NOMO-1 (cell line): ENCODE results near the gene MYH16.
"Not testable (repeated sequence)": the region's sequence is repeated elsewhere in the genome, so short reads cannot be mapped to it uniquely, and the experiment has no call there.

Experiments used
- DNase-seq, 2 experiments: peaks; one replicate each; lab custom pipeline; 2025; ENCODE audit not compliant: unreplicated experiment in 2 of 2; lab: John Stamatoyannopoulos, UW

MYH16 gene

GRCh38 chr7:99272476-99273045, at the start of gene MYH16:
Gene MYH16 (plus strand): TSS chr7:99272839.
- no peak for DNase-seq

GRCh38 chr7:99224263-99224898, 48.3 kb upstream of the MYH16 start:
- DNase-seq: peak; percentile 35 to 70

- no peak for DNase-seq
Measured at GRCh38 chr7:99224899-99225265, 47.8 kb upstream of the MYH16 start.

GRCh38 chr7:99229234-99229633, 43.4 kb upstream of the MYH16 start:
- DNase-seq: no peak

- DNase-seq: no peak
Measured at GRCh38 chr7:99232082-99232770, 40.4 kb upstream of the MYH16 start.

DNA sequence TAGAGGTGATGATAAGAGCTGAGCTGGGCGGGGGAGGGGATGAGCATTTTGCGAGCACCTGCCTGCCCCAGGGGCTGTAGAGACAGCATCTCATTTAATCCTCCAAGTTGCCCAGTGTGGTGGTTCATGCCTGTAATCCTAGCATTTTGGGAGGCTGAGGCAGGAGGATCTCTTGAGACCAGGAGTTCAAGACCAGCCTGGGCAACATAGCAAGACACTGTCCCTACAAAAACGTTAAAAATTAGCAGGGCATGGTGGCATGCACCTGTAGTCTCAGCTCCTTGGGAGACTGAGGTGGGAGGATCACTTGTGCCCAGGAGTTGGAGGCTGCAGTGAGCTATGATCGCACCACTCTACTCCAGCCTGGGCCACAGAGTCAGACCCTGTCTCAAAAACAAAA, 39.7 kb upstream of the MYH16 start:
- DNase-seq: not testable (repeated sequence)

DNA sequence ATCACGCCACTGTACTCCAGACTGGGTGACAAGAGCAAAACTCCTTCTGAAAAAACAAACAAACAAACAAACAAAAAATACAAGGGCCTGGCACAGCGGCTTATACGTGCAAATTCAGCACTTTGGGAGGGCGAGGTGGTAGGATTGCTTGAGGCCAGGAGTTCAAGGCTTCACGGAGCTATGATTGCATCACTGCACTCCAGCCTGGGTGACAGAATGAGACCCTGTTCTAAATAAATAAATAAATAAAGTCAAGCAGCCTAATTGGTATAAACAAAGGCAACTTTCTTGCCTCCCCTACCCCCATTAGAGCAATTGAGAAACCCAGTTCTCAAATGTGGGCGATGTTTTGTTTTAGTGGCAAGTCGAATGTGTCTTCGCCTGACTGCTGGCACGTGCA, 38.5 kb upstream of the MYH16 start:
- no peak for DNase-seq

- no peak for DNase-seq
Measured at GRCh38 chr7:99235925-99236324, 36.7 kb upstream of the MYH16 start.

DNA sequence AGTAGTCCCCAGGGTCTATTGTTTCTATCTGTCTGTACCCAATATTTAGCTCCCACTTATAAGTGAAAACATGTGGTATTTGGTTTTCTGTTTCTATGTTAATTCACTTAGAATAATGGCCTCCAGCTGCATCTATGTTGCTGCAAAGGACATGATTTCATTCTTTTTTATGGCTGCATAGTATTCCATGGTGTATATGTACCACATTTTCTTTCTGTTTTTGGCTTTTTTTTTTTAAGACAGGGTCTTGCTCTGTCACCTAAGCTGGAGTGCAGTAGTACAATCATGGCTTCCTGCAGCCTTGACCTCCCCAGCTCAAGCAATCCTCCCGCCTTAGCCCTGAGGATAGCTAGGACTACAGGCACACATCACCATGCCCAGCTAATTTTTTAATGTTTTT, 34.8 kb upstream of the MYH16 start:
- not testable (repeated sequence) for DNase-seq

DNA sequence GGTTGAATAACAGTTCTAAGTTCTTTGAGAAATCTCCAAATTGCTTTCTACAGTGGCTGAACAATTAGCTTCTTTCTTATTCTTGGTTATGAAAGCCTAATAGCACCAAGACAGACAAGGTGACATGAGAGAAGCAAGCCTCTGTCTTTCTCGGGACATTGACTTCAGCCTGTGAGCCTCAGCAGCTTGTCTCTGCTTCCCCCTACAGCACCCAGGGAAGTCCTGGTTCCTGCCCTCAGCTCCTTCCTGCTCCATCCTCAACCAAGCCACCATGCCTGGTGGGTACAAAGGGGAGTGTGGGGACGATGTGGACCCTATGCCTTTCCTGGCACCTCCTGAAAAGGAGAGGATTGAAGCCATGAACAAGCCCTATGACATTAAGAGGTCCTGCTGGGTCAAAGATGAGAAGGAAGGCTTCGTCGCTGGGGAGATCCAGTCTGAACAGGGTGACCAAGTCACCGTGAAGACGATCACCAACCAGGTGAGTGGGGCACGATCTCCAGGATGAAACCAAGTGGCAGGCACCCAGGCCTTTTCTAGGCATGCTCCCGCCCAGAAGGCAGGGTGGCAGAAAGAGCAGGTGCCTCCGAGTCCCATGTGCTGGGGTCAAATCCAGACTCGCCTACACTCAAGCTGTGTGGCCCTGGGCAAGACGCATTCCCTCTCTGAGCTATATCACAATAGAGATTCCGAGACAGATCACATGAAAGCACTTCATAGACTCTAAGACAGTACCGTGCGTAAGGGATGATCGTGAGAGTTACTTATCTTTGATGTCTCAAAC, 33.9 kb upstream of the MYH16 start:
- no peak for DNase-seq

DNA sequence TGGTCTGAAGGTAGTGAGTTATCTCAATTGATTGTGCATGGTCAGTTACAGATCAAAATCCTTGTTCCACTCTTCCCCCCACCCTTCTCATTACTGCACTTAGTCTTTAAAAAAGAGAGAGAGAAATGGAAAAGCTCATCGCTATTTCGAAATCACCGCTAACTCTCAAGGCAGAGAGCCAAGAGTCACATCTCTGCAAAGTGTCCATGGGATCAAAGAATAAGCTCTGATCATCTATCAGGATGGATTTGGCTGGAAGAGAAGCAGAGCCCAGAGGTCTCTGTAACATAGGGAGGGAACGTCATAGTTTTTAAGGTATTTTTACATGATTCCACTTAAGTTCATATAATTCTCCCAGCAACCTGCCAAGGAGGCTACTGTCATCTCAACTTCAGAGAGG, 30.0 kb upstream of the MYH16 start:
- DNase-seq: no peak

- no peak for DNase-seq
Measured at GRCh38 chr7:99243751-99244337, 28.8 kb upstream of the MYH16 start.

DNA sequence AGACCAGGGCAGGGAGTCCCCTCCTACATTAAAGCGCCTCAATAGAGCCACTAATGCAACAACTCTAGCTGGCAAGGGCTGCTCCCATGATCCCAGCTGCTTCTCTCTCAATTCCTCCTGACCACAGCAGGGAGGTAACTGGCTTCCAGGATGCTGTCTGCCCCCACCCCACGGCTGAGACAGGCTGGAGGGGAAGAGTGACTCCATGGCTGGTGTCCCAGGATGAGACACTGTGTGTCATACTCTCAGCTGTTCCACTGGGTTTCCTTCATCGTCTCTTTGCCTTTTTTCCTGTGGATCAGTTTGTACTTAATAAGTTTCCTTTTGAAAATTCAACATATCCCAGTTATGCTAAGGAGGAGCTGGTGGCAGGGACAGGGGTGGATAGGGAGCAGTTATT, 27.7 kb upstream of the MYH16 start:
- DNase-seq: no peak

- DNase-seq: peak; percentile 93 to 99
Measured at GRCh38 chr7:99248391-99249095, 24.1 kb upstream of the MYH16 start.

- DNase-seq: no peak
Measured at GRCh38 chr7:99249985-99250575, 22.6 kb upstream of the MYH16 start.

DNA sequence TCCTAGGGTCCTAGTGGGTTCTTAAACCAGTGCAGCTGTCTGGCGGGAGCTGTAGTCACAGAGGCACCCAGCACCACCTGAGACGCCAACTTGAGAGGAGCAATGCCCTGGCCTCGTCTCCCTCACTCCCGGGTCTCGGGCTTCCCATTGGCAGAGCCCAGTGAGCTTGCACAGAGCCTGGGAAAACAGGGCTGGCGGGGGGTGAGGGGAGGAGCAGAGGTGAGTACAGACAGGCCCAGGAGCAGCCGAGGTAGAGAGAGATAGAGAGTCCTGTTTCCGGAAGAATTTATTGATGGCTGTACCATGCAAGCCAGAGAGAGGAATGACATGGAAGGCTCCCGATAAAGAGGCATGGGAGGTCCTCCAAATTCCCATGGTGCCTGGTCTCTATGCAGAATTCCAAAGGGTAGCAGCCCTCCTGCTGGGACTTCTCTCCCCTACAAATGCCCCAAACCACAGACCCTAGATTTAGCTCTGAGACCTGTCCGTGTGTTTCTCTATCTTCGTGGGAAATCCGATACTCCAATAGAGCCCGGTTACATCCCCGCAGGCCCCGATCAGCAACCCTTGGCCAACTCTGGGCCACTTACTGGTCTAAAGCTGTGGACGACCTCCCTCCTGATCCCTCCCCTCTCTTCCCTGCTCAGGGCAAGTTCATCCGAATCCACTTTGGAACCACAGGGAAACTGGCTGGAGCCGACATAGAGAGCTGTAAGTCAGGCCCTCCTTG, 20.3 kb upstream of the MYH16 start:
- no peak for DNase-seq

DNA sequence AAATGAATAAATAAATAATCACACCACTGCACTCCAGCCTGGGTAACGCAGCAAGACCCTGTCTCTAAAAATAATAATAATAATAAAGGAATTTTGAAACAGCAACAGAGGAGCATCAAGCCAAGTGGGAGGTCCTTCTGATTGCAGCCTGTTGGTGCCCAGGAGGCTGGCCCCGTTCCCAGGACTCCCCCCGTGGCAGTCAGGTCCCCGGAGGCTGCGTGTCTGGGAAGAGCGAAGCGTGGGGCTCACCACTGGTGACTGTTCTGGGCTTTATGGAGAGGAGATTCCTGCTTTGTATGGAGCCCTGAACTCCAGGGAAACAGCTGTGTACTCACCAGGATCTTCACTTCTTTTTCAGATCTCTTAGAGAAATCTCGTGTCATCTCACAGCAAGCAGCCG, 19.3 kb upstream of the MYH16 start:
- DNase-seq: no peak

GRCh38 chr7:99254390-99254789, 18.2 kb upstream of the MYH16 start:
- DNase-seq: no peak

DNA sequence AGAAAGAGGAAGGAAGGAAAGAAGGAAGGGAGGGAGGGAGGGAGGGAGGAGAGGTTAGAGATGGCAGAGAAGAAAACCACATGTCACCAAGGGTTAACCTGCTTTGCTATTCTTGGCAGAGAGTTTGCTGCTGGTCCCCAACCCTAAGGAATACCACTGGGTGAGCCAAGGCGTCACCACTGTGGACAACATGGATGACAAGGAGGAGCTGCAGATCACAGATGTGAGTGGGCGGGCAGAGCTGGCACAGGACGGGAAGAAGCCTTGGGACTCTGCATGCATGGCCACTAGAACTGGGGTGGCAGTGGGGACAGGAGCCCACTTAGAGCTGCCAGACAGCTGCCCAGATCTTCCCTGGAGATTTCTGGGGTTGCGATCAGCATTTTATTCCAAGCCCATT, 17.2 kb upstream of the MYH16 start:
- DNase-seq: peak; percentile 35 to 41

GRCh38 chr7:99257065-99257464, 15.6 kb upstream of the MYH16 start:
- DNase-seq: no peak
